NCI-H69 (cell line): ENCODE data around the gene MYBPC2.
"Not testable (repeated sequence)": the region's sequence is repeated elsewhere in the genome, so short reads cannot be mapped to it uniquely, and the experiment has no call there.

Experiments used
- DNase-seq: peaks from one replicate; lab custom pipeline; 2025; lab: John Stamatoyannopoulos, UW

MYBPC2 gene

GRCh38 chr19:50432221-50433028, at the start of gene MYBPC2:
TSS of gene MYBPC2 (plus strand) at chr19:50432892. CDS start at chr19:50432954, 62 bp downstream.
- DNase-seq, result peak; percentile 93

- no peak for DNase-seq
Observed at GRCh38 chr19:50383001-50383851, 49.5 kb upstream of the MYBPC2 start.

- peak; percentile 99 for DNase-seq
Observed at GRCh38 chr19:50383852-50384684, 48.6 kb upstream of the MYBPC2 start, which contains the start of gene POLD1. TSS of gene POLD1 (plus strand) at chr19:50384347. CDS start at chr19:50398852, 14,505 bp downstream.

GRCh38 chr19:50384685-50385535, 47.8 kb upstream of the MYBPC2 start:
- peak; percentile 25 for DNase-seq

- DNase-seq, result no peak
Observed at GRCh38 chr19:50387176-50387867, 45.4 kb upstream of the MYBPC2 start.

- no peak for DNase-seq
Observed at GRCh38 chr19:50387868-50388245, 44.8 kb upstream of the MYBPC2 start.

- DNase-seq, result not testable (repeated sequence)
Observed at GRCh38 chr19:50390295-50390694, 42.4 kb upstream of the MYBPC2 start.

GRCh38 chr19:50390952-50391351, 41.7 kb upstream of the MYBPC2 start:
- not testable (repeated sequence) for DNase-seq

GRCh38 chr19:50392759-50393158, 39.9 kb upstream of the MYBPC2 start:
- DNase-seq, result no peak

- no peak for DNase-seq
Observed at GRCh38 chr19:50393589-50393988, 39.1 kb upstream of the MYBPC2 start.

- no peak for DNase-seq
Observed at GRCh38 chr19:50394017-50394416, 38.7 kb upstream of the MYBPC2 start.

GRCh38 chr19:50398675-50399367, 33.9 kb upstream of the MYBPC2 start:
- no peak for DNase-seq

GRCh38 chr19:50399368-50399745, 33.3 kb upstream of the MYBPC2 start:
- DNase-seq, result no peak

GRCh38 chr19:50401605-50402450, 30.9 kb upstream of the MYBPC2 start:
- DNase-seq, result no peak

GRCh38 chr19:50402544-50403301, 30.0 kb upstream of the MYBPC2 start:
- DNase-seq, result no peak

- no peak for DNase-seq
Observed at GRCh38 chr19:50406156-50406820, 26.4 kb upstream of the MYBPC2 start.

GRCh38 chr19:50406829-50407228, 25.9 kb upstream of the MYBPC2 start:
- DNase-seq, result no peak

- DNase-seq, result no peak
Observed at GRCh38 chr19:50409347-50409746, 23.3 kb upstream of the MYBPC2 start.
